IPS-NIHi7 (cell line): ENCODE results near the gene FOXL3.

ENCODE experiments used
- DNase-seq: peaks from one replicate; pipeline ENCODE4 v3.0.0; 2012; ENCODE audit warnings: mixed read lengths; ENCODE audit errors: extremely low spot score

The FOXL3 gene

GRCh38 chr7:338295-339061 lies 48.5 kb downstream of the FOXL3 start:
- no peak for DNase-seq

GRCh38 chr7:339062-339342 lies 49.0 kb downstream of the FOXL3 start:
- DNase-seq: no peak

GRCh38 chr7:339696-340095 lies 49.7 kb downstream of the FOXL3 start:
- no peak for DNase-seq

GRCh38 chr7:340200-340937 lies 50.4 kb downstream of the FOXL3 start:
- no peak for DNase-seq
